C4-2B (cell line): ENCODE measurements around the gene NUBPL.

Experiments
- ZFX ChIP-seq: fragments of 450-650 bp; IDR thresholded peaks from 2 replicates; pipeline ENCODE4 v1.6.1; 2017
- TF ChIP-seq, protein P1 (sequence below): fragments of 450-650 bp; conservative IDR thresholded peaks from 2 replicates; pipeline ENCODE4 v1.5.1; 2017; ENCODE audit warnings: mild to moderate bottlenecking

- TF ChIP-seq, protein P1, sequence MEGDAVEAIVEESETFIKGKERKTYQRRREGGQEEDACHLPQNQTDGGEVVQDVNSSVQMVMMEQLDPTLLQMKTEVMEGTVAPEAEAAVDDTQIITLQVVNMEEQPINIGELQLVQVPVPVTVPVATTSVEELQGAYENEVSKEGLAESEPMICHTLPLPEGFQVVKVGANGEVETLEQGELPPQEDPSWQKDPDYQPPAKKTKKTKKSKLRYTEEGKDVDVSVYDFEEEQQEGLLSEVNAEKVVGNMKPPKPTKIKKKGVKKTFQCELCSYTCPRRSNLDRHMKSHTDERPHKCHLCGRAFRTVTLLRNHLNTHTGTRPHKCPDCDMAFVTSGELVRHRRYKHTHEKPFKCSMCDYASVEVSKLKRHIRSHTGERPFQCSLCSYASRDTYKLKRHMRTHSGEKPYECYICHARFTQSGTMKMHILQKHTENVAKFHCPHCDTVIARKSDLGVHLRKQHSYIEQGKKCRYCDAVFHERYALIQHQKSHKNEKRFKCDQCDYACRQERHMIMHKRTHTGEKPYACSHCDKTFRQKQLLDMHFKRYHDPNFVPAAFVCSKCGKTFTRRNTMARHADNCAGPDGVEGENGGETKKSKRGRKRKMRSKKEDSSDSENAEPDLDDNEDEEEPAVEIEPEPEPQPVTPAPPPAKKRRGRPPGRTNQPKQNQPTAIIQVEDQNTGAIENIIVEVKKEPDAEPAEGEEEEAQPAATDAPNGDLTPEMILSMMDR = no peak
- TF ChIP-seq ZFX = no peak
Measured at GRCh38 chr14:31560759-31561154, 447 bp upstream of the NUBPL start.
